Pons (tissue), 1 donor: ENCODE measurements around the gene HOXB13.

Source experiments
- DNase-seq: peaks from one replicate; pipeline ENCODE4 v3.0.0-alpha.2; 2016; ENCODE audit warnings: low spot score

The HOXB13 gene

GRCh38 chr17:48728232-48729231, at the start of gene HOXB13:
HOXB13 (minus strand) TSS chr17:48728750; CDS start chr17:48728593, 157 bp downstream.
- DNase-seq = no peak

GRCh38 chr17:48776602-48777001, 48.1 kb upstream of the HOXB13 start:
- no peak for DNase-seq

GRCh38 chr17:48773245-48773644, 44.7 kb upstream of the HOXB13 start:
- no peak for DNase-seq

- DNase-seq = no peak
These were observed 42.4 kb upstream of the HOXB13 start for GRCh38 chr17:48770954-48771353.

- DNase-seq = peak; percentile 28
These were observed 40.6 kb upstream of the HOXB13 start for GRCh38 chr17:48769009-48769675.

- DNase-seq = no peak
These were observed 38.8 kb upstream of the HOXB13 start for GRCh38 chr17:48767263-48767774.

GRCh38 chr17:48761114-48761513, 32.6 kb upstream of the HOXB13 start:
- no peak for DNase-seq

GRCh38 chr17:48760411-48760810, 31.9 kb upstream of the HOXB13 start:
- DNase-seq = no peak

- no peak for DNase-seq
These were observed 30.7 kb upstream of the HOXB13 start for GRCh38 chr17:48759288-48759687.

- DNase-seq = no peak
These were observed 29.0 kb upstream of the HOXB13 start for GRCh38 chr17:48757524-48757961.

GRCh38 chr17:48756830-48757251, 28.3 kb upstream of the HOXB13 start:
- peak; percentile 24 for DNase-seq

GRCh38 chr17:48755356-48755755, 26.8 kb upstream of the HOXB13 start:
- DNase-seq = peak; percentile 6

- DNase-seq = no peak
These were observed 26.1 kb upstream of the HOXB13 start for GRCh38 chr17:48754500-48755261.

GRCh38 chr17:48753794-48754499, 25.4 kb upstream of the HOXB13 start:
- no peak for DNase-seq

- DNase-seq = no peak
These were observed 24.1 kb upstream of the HOXB13 start for GRCh38 chr17:48752399-48753288.

GRCh38 chr17:48751733-48752398, 23.3 kb upstream of the HOXB13 start:
- no peak for DNase-seq

- no peak for DNase-seq
These were observed 22.6 kb upstream of the HOXB13 start for GRCh38 chr17:48751172-48751571.

GRCh38 chr17:48749621-48750553, 21.3 kb upstream of the HOXB13 start:
- no peak for DNase-seq
